ENCODE results near the gene TRPM8.

DNA sequence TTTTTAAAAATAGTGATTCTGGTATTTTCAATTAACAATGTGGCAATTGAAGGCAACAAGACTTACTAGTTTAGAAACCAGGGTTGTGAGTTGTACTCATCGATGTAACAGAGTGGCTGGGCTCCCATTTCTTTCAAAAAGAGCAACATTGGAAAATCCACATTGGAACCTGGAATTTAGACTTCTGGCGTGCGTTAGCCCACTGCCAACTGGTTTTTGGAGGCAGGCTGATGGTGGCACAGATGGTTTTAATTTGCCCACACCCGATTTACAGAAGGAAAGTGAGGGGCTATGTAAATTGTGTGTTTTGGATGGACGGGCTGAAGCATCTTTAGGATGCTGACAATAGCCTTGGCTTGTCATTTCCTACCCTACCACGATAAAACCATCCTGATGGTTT is 66.3 kb downstream of the TRPM8 start:
- TF ChIP-seq GATA3 (IDR thresholded peaks at IDR 0.05; ENCODE audit: low read depth, low read length) (no peak), GATA2 (IDR thresholded peaks at IDR 0.05; ENCODE audit: low read depth, low read length) (no peak)
